ENCODE measurements around the gene ZC3HAV1.

DNA sequence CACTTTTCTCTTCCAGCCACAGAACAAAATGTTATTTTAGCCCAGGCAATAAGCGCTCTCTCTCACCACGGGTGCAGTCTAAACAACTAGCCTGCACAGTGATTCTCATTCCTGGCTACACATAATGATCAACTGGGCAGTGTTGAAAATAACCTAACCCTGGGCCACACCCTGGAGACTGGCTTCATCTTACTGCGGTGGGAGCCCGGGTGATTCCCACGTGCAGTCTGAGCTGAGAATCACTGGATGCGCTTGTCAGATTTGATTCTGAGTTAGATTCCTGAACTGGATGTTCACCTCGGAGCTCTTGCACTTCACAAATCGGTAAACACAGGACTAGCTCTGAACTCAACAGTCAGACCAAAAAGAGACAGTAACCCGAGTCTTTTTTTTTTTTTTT, 14.9 kb downstream of the ZC3HAV1 start:
- no peak for TF ChIP-seq ZNF138 (CRISPR knock-in tag; conservative IDR thresholded peaks at IDR 0.05)
- TF ChIP-seq, protein P1, sequence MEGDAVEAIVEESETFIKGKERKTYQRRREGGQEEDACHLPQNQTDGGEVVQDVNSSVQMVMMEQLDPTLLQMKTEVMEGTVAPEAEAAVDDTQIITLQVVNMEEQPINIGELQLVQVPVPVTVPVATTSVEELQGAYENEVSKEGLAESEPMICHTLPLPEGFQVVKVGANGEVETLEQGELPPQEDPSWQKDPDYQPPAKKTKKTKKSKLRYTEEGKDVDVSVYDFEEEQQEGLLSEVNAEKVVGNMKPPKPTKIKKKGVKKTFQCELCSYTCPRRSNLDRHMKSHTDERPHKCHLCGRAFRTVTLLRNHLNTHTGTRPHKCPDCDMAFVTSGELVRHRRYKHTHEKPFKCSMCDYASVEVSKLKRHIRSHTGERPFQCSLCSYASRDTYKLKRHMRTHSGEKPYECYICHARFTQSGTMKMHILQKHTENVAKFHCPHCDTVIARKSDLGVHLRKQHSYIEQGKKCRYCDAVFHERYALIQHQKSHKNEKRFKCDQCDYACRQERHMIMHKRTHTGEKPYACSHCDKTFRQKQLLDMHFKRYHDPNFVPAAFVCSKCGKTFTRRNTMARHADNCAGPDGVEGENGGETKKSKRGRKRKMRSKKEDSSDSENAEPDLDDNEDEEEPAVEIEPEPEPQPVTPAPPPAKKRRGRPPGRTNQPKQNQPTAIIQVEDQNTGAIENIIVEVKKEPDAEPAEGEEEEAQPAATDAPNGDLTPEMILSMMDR (IDR thresholded peaks at IDR 0.05) = no peak
- TF ChIP-seq, protein P2, sequence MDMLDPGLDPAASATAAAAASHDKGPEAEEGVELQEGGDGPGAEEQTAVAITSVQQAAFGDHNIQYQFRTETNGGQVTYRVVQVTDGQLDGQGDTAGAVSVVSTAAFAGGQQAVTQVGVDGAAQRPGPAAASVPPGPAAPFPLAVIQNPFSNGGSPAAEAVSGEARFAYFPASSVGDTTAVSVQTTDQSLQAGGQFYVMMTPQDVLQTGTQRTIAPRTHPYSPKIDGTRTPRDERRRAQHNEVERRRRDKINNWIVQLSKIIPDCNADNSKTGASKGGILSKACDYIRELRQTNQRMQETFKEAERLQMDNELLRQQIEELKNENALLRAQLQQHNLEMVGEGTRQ (CRISPR knock-in tag; IDR thresholded peaks at IDR 0.05) = no peak

Measured in WTC11 (cell line).